NCI-H2107 (cell line): Measurements from ENCODE around the gene KLHL29.

ENCODE experiments used
- DNase-seq: peaks from one replicate; lab custom pipeline; 2025; lab: John Stamatoyannopoulos, UW

Gene KLHL29

DNA sequence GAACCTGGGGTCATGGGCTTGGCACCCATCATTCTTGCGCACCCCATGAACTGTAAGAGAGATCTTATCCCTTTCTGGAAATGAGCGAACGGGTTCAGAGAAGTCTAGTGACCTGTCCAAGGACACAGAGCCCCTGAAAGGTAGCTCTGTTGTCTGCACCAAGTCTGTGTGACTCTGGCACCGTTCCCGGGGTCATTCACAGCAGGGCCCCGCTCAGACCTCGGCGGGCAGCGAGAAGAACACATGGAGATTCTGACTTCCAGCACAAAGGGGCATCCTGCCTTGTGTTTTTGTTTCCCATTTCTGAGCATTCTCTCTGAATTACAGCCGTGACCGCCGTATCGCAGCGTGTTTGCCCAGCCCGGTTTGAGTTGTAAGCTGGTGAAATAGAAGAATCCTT lies 231.7 kb downstream of the KLHL29 start:
- DNase-seq = no peak

DNA sequence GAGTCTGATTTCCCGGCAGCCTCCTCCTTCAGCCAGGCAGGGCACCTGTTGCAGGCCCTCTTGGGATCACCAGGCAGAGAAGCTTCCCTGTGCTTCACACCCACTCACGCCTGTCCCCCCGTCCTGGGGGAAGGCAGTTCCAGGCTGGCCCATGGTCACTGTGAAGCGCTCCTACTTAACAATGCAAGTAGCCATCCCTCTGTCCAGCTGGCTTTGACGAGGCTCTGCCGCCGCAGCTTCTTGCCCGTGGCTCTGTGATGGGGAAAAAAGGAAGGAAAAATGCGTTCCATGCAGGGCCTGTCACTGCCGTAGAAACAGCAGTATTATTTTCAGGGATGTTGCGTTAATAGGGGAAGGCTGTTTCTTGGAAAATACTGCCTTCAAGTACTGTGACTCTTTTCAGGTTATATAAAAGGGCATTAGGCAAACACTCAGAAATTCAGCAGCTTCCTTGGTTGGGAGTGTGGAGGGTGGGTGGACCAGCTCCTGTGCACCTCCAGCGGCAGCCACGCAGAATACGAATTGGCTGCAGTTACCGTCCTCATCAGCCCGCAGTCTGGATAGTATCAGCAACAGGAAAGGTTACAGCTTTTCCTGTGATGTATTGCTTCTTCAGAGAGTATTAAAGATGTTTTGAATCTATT lies 232.3 kb downstream of the KLHL29 start:
- no peak for DNase-seq

GRCh38 chr2:23617811-23618215 lies 232.8 kb downstream of the KLHL29 start:
- no peak for DNase-seq

- DNase-seq = no peak
These were observed 233.3 kb downstream of the KLHL29 start for GRCh38 chr2:23618265-23618664.

DNA sequence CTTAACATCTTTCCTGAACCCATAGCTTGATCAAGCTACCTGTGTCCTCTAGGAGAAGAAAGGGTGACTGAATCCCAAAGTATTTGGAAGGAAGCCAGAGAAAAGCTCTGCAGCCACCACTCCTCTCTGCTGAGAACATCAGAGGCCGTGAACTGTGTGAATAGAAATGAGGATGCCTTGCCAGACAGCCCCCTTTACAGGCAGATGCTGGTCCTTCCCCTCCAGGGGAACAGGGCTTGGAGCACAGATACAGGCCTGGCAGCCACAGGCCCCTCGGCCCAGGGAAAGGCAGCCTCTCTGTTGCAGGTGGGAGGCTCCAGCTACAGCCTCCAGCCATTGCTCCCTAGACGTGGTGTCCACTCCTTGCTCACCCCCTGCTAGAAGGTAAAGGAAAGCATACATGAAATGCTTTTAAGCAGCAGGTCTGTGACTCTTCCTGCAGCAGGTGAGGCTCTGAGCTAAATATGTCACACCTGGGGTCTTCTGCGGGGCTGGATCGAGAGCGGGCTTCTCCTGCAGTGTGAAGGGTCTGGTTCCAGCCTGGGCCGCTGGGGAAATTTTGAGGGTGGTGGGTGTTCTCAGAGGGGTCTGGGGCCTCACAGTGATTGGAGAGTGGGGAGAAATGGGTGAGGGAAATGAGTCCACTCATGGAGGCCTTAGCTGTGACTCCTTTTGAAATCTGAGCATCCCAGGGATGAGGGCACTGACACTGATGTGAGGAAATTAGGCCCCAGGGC lies 234.0 kb downstream of the KLHL29 start:
- no peak for DNase-seq

DNA sequence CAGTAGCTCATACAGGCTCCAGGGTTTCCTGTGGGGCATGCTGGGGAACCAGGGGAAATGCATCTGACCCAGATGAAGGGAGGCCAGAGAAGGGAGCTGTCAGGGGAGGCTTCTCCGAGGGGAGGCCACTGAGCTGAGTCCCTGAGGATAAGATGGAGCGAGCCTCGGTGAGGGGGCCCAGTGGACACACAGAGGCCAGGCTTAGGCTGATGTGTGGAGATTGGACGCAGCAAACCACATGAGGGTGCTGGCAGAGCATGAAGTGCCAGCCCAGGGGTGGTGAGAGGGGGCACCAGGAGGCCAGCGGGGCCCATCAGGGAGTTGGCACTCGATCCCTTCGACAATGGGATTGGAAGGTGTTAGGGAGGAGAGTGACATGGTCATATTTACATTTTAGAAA lies 235.0 kb downstream of the KLHL29 start:
- no peak for DNase-seq

- no peak for DNase-seq
These were observed 235.9 kb downstream of the KLHL29 start for GRCh38 chr2:23620841-23621341.

GRCh38 chr2:23621616-23622015 lies 236.6 kb downstream of the KLHL29 start:
- DNase-seq = no peak

DNA sequence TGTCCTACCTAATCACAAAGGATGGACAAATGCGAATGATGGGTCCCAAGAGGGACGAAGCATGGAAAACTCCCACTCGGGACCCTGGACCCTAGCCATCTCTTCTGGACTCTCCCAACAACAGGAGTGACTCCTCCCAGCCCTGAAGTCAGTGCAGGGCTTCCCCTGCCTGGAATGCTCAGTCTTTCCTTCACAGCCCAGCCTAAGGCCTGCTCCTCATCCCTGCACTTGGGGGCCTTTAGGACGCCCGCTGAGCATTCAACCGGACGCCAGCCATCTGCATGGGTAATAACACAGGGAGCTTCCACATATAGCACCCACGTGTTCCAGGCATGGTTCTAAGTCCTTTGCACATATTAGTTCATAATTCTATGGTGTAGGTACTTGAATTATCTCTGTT lies 237.5 kb downstream of the KLHL29 start:
- no peak for DNase-seq

DNA sequence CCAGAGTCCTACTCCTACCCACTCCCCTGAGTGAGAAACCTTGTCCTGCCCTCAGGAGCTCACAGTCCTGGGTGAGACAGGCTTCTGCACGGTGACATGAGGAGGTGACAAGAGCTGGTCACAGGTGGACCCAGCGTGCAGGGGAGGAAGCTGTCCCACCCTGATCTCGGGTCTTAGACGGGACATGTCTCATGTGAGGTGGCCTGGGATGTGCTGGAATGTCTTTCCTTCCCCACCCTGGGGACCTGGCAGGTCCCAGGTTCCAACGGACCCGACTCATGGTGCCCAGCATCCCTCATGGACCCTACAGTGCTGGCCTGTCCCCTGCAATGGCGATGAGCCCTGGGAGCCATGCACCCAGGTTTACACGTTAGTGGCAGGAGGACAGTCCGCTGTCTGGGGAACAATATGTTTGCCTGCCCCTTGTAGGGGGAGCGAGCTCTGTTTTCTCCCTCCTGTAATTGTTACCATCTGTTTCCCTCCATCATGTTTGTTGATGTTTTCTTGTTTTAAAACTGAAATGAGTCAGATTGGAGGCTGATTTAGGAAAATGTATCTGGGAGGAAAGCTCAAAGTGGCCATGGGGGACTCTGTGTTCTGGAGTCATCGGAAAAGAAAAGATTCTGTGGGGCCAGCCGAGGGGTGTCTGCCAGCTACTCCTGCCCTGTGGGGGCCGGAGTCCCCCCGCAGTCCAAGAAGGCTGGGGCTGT lies 238.1 kb downstream of the KLHL29 start:
- DNase-seq = no peak

DNA sequence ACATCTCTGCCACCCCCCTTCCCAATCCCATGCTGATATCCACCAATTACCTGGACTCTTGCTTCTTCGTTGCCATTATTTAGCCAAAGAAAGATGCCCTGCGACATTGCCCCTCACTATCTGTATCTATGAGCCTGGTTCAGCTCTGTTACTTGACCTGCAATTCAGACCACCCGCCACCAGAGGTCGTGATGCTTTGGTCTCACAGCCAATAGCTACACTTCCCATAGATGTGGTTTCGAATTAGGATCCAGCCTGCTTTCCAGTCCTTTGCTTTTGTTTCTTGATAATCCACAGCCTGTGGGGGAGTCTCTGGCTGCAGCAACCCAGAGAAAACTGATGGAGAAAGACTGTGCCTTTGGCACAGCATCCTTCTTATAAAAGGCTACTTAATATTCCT lies 239.4 kb downstream of the KLHL29 start:
- no peak for DNase-seq

DNA sequence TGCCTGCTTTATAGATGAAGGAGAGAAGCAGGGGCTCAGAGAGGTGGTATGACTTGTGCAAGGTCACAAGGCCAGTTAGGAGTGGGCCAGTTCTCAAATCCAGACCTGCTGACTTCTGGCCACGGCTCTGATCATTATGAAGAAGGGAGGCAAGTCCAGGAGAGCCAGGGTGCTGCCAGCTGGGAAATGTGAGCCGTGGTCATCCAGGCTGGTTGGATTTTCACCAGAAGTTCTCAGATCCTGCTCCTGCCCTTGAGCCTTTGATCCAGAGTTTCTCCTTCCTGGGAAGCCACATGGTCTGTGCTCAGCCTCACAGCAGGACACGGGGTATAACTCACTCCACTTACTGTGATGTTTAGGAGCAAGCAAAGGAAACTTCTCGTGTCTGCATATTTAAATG lies 239.9 kb downstream of the KLHL29 start:
- DNase-seq = no peak

- DNase-seq = no peak
These were observed 240.7 kb downstream of the KLHL29 start for GRCh38 chr2:23625726-23626125.

GRCh38 chr2:23626701-23627230 lies 241.8 kb downstream of the KLHL29 start:
- DNase-seq = no peak

DNA sequence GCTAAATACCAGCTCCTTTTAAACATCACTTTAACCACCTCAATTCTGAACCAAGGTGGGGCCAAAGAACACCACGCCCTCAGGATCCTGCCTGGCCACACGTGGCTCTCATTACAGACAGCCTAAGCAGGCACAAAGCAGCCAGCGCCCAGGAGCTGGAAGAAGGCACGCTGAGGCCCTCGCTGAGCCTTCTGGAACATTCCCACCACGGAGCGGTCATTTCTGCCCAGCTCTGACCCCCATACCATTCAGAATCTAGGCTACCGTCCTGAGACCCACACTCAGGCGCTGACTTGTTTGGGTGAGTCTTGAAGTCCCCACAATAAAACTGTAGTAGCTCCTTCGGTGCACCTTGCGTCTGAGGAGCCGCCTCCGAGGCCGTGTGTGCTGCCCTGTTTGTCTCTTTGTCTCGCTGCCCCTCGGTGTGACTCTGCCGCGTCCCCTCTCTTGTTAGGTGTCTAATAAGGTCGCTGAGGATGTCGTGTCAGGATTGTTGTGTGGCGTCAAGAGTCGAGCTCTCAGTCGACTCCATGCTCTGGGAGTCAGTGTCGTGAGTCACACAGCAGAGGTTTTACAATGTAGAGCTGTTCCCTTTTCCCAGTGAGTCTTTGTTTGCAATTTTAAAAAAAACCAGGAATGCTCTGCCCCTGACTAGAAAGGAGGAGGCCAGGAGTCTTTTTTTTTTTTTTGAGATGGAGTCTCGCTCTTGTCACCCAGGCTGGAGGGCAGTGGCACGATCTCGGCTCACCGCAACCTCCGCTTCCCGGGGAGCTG lies 242.4 kb downstream of the KLHL29 start:
- DNase-seq = no peak

GRCh38 chr2:23628926-23629771 lies 244.2 kb downstream of the KLHL29 start:
- DNase-seq = no peak

- DNase-seq = no peak
These were observed 244.9 kb downstream of the KLHL29 start for GRCh38 chr2:23629772-23630480.

- no peak for DNase-seq
These were observed 246.0 kb downstream of the KLHL29 start for GRCh38 chr2:23630961-23631360.

DNA sequence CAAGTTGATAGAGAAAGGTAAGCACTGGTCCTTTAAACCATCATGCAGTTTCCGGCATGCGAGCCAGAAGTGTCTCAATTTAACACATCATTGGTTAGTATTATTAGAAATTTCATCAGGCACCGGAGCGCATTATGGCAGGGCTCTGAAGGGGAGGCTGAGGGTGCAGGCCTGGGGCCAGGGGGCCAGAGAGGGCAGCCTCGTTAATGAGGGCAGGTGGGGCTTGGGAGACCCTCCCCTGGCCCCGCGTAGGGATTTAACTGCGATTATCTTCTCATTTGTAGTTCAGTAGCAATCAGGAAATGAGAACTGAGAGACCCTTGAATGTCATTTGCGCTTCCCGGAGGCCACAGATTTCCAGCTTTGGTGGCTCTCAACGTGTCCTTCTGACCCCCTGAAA lies 246.4 kb downstream of the KLHL29 start:
- DNase-seq = no peak

DNA sequence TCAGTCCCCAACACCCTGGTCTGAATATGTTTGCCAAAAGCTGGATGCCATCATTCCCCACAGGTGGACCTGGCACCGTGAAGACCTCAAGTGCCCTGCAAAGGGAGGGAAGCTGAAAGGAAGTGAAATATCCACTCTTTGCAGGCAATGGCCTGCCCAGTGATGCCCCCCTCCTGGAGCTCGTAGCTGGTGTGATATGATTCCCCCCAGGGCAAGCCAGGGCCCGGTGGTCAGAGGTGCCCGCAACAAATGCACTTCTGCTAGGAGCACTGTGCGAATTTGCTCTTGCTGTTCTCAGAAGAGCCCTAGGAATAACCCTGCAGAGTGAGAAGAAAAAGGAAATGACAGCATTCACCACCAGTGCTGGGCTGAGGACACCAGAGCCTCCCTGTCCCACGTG lies 247.4 kb downstream of the KLHL29 start:
- DNase-seq = no peak
